ENCODE results near the gene LRRFIP2.

Gene LRRFIP2

DNA sequence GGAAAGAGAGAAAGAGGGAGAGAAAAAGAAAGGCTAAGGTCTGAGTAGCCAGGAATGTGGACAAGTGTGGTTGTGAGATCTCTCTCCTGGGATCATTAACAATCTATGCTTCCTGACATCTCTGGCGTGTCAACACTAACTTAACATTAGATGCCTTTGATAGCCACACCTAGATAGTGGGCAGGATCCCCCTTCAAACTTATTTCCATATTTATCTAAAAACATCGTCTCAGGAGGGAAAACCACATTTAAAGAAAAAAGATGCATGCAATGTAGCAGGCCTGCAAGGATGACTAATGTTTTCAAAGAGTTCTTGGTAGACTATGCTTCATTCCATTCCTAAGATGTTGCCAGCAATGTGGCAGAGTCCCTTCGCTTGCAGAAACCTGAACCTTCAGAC lies 100.2 kb downstream of the LRRFIP2 start:
- Histone ChIP-seq H3K4me3 (no peak overlapping the region), H3K27ac (peak overlapping the region; percentile 23 to 68)
- TF ChIP-seq CTCF (IDR thresholded peaks at IDR 0.05) = no peak
- no peak for DNase-seq (ENCODE audit: low spot score)

GRCh38 chr3:37072892-37073291 lies 101.5 kb downstream of the LRRFIP2 start:
- Histone ChIP-seq H3K27ac (peak overlapping the region; percentile 25 to 58), H3K4me3 (no peak overlapping the region)
- no peak for DNase-seq (ENCODE audit: low spot score)
- no peak for TF ChIP-seq CTCF (IDR thresholded peaks at IDR 0.05)

GRCh38 chr3:37071921-37072320 lies 102.5 kb downstream of the LRRFIP2 start:
- TF ChIP-seq CTCF (IDR thresholded peaks at IDR 0.05) = no peak
- DNase-seq (ENCODE audit: low spot score) = no peak
- H3K4me3 ChIP-seq = no peak overlapping the region
- peak overlapping the region in 1 of 2 donors; percentile 58 for H3K27ac ChIP-seq

- Histone ChIP-seq H3K27ac (no peak overlapping the region), H3K4me3 (no peak overlapping the region)
- no peak for TF ChIP-seq CTCF (IDR thresholded peaks at IDR 0.05)
- no peak for DNase-seq (ENCODE audit: low spot score)
Measured at GRCh38 chr3:37068031-37068430, 106.4 kb downstream of the LRRFIP2 start.

DNA sequence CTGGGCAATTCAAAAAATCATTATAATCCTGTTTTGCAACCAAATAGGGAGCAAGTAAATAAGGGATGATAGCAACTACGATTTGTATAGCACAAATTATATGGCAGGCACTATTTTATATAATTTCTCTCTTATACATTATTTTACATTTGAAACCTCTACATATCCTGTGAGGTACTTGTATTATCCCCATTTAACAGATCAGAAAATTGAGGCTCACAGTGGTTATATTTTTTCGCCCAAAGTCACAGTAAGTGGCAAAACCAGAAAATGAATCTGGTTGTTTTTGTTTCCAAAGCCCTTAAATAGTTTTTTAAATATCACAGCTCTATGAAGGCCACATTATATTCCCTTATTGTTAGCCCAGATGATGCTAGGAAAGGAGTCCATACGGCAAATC lies 106.8 kb downstream of the LRRFIP2 start:
- no peak for TF ChIP-seq CTCF (IDR thresholded peaks at IDR 0.05)
- Histone ChIP-seq H3K4me3 (no peak overlapping the region), H3K27ac (no peak overlapping the region)
- no peak for DNase-seq (ENCODE audit: low spot score)

DNA sequence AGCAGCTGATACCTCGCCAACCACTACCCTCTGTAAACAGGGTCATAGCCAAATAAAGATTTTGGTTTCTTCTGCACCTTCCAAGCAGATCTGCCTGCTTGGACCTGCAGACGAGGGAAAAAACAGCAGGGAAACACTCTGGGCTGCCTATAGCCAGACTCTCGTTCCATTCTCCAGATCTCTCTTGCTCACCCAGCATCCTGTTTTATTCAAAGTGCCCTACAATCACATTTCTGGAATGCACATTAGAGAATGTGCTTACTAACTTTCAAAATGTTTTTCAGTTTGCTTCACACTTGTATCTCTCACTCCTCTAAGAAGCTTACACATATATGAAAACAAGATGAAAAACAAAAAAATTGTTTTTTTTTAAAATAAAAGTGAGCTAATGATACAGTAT lies 109.6 kb downstream of the LRRFIP2 start:
- H3K4me3 ChIP-seq = no peak overlapping the region
- H3K27ac ChIP-seq = no peak overlapping the region
- no peak for TF ChIP-seq CTCF (IDR thresholded peaks at IDR 0.05)
- no peak for DNase-seq (ENCODE audit: low spot score)

GRCh38 chr3:37058117-37058516 lies 116.3 kb downstream of the LRRFIP2 start:
- DNase-seq (ENCODE audit: low spot score) = no peak
- H3K27ac ChIP-seq = no peak overlapping the region
- no peak overlapping the region for H3K4me3 ChIP-seq
- no peak for TF ChIP-seq CTCF (IDR thresholded peaks at IDR 0.05)
